PC-3 (cell line): Measurements from ENCODE around the gene ATG7. TPM values are rescaled to one million over a fixed set of nuclear protein-coding genes. Genes with fewer than 3 reads are reported as not detected.
A peak's percentile ranks its signal among the peaks of the same experiment; 100 is the strongest.

ENCODE experiments used
- ATAC-seq: fragments of 200-7000 bp; cut with Tn5 transposase; 2 replicates; pipeline ENCODE4 v1.9.1; 2020; ENCODE audit warnings: mild to moderate bottlenecking, moderate library complexity
- BruUV-seq: library from RNA; stranded (reverse); fragments of 400-500 nt; replicated peaks from 2 replicates; lab custom pipeline; 2021; lab: Mats Ljungman, UMichigan
- CTCF ChIA-PET: fragments of 300-600 bp; sonication (Branson Sonifier 250); formaldehyde crosslinking; loops from one replicate; lab custom pipeline; 2022; ENCODE audit warnings: antibody characterized with exemption; lab: Charles Lee
- POLR2A ChIA-PET: fragments of 300-600 bp; sonication (Branson Sonifier 250); formaldehyde crosslinking; loops from one replicate; lab custom pipeline; 2022; ENCODE audit warnings: antibody characterized with exemption; ENCODE audit not compliant: unreplicated experiment; lab: Charles Lee
- DNase-seq: peaks from one replicate; pipeline ENCODE4 v3.0.0-alpha.2; 2015
- H2AFZ ChIP-seq: fragments of 300-600 bp; sonication (generic); 2 replicates; pipeline ENCODE4 v1.6.0; 2016; ENCODE audit warnings: antibody characterized with exemption, low read length
- H3F3A ChIP-seq: fragments of 300-600 bp; sonication (generic); one replicate; pipeline ENCODE4 v1.6.0; 2017; ENCODE audit warnings: antibody characterized with exemption, low read length, control low read depth, mild to moderate bottlenecking; ENCODE audit not compliant: unreplicated experiment
- H3K27ac ChIP-seq: fragments of 300-600 bp; sonication (generic); 2 replicates; pipeline ENCODE4 v1.5.1; 2016; ENCODE audit warnings: mild to moderate bottlenecking, low read length
- H3K27me3 ChIP-seq: fragments of 300-600 bp; sonication (generic); 2 replicates; pipeline ENCODE4 v1.6.1; 2016; ENCODE audit warnings: low read length, mixed read lengths
- H3K36me3 ChIP-seq: fragments of 300-600 bp; sonication (generic); 2 replicates; pipeline ENCODE4 v1.6.1; 2016; ENCODE audit warnings: low read depth, mixed run types, low read length, mixed read lengths
- H3K4me1 ChIP-seq: fragments of 300-600 bp; sonication (generic); 2 replicates; pipeline ENCODE4 v1.5.1; 2016; ENCODE audit warnings: low read length; ENCODE audit not compliant: insufficient read depth
- H3K4me2 ChIP-seq: fragments of 300-600 bp; sonication (generic); 2 replicates; pipeline ENCODE4 v1.6.0; 2016; ENCODE audit warnings: low read length
- H3K4me3 ChIP-seq: fragments of 300-600 bp; sonication (generic); 2 replicates; pipeline ENCODE4 v1.5.1; 2016; ENCODE audit warnings: mild to moderate bottlenecking, low read length, mixed read lengths
- H3K79me2 ChIP-seq: fragments of 300-600 bp; sonication (generic); 2 replicates; pipeline ENCODE4 v1.6.1; 2017; ENCODE audit warnings: low read length, mixed read lengths
- H3K9ac ChIP-seq: fragments of 300-600 bp; sonication (generic); 2 replicates; pipeline ENCODE4 v1.6.0; 2016; ENCODE audit warnings: mild to moderate bottlenecking, low read length
- H3K9me2 ChIP-seq: fragments of 300-600 bp; sonication (generic); replicated peaks from 2 replicates; pipeline ENCODE4 v1.6.1; 2016; ENCODE audit warnings: mixed run types, low read length, mixed read lengths
- H3K9me3 ChIP-seq: fragments of 300-600 bp; sonication (generic); 2 replicates; pipeline ENCODE4 v1.6.1; 2016; ENCODE audit warnings: low read length, mixed read lengths
- H4K20me1 ChIP-seq: fragments of 300-600 bp; sonication (generic); 2 replicates; pipeline ENCODE4 v1.6.1; 2016; ENCODE audit warnings: low read length, mixed read lengths
- CTCF ChIP-seq: fragments of 300-600 bp; sonication (generic); conservative IDR thresholded peaks from 2 replicates; pipeline ENCODE4 v1.5.1; 2017; ENCODE audit warnings: antibody characterized with exemption, low read depth, mild to moderate bottlenecking, low read length
- EZH2 ChIP-seq: fragments of 300-600 bp; sonication (generic); IDR thresholded peaks from one replicate; pipeline ENCODE4 v1.6.1; 2017; ENCODE audit warnings: antibody characterized with exemption, mild to moderate bottlenecking, low read length; ENCODE audit not compliant: unreplicated experiment
- EZH2phosphoT487 ChIP-seq: fragments of 300-600 bp; sonication (generic); IDR thresholded peaks from 2 replicates; pipeline ENCODE4 v1.6.1; 2018; ENCODE audit warnings: mild to moderate bottlenecking, antibody characterized with exemption, low read length, borderline replicate concordance
- intact Hi-C: fragments of 100-400 bp; cut with micrococcal nuclease; formaldehyde crosslinking; loops from 2 replicates; pipeline ENCODE4 v1.9.0; 2023
- total RNA-seq: library from RNA; depleted of rRNA; stranded (reverse); fragments of >200 nt; gene quantifications from 2 replicates; pipeline ENCODE4 v1.2.3, GENCODE V29; 2014

Gene ATG7
- total RNA-seq, 1 experiment from 2014 or later, result 36.5 TPM

GRCh38 chr3:11238880-11239279 is 33.3 kb upstream of the ATG7 start:
- peak; percentile 96 for DNase-seq

GRCh38 chr3:11239796-11240195 is 32.4 kb upstream of the ATG7 start:
- Histone ChIP-seq H2AFZ (no peak overlapping the region), H3K9me3 (no peaks in the 10 kb centered on the region), H3K9ac (no peak overlapping the region), H3K4me3 (no peak overlapping the region), H3K36me3 (no peaks in the 10 kb centered on the region; the same call in 1 of the 2 replicates), H3F3A (peaks cover 6% of the 10 kb centered on the region), H3K4me1 (peaks cover 39% of the 10 kb centered on the region), H3K9me2 (no peaks in the 10 kb centered on the region), H3K27me3 (no peaks in the 10 kb centered on the region), H3K27ac (peak overlapping the region; percentile 94), H4K20me1 (no peaks in the 10 kb centered on the region), H3K79me2 (peaks cover 9% of the 10 kb centered on the region), H3K4me2 (no peak overlapping the region)
- TF ChIP-seq EZH2 (no peak), CTCF (no peak), EZH2phosphoT487 (no peak)
- CTCF ChIA-PET, result no interaction called here
- intact Hi-C loops, result no loop called here
- no peak for ATAC-seq
- BruUV-seq, result no TSS peak
- DNase-seq, result peak; percentile 54
- POLR2A ChIA-PET, result no interaction called here

More at GRCh38 chr3:11238880-11239279, 33.3 kb upstream of the ATG7 start:
- peak overlapping the region; percentile 75 for H3K4me2 ChIP-seq
- H3K9ac ChIP-seq, result peak overlapping the region; percentile 66
- intact Hi-C loops, result loop anchor here (1.0 kb wide), 2 partner anchors 12 to 34 kb away; no protein-coding TSS in a partner anchor
- H2AFZ ChIP-seq, result no peak overlapping the region
- H3K4me1 ChIP-seq, result peaks cover 37% of the 10 kb centered on the region
- H3K9me2 ChIP-seq, result no peaks in the 10 kb centered on the region
- CTCF ChIA-PET, result interaction anchor here (0.6 to 1.9 kb wide), 3 partner anchors 19 to 96 kb away, joined by 3 to 7 read pairs (median 4); partner anchors contain the start of gene ATG7
- no peaks in the 10 kb centered on the region for H4K20me1 ChIP-seq
- H3K27me3 ChIP-seq, result no peaks in the 10 kb centered on the region
- POLR2A ChIA-PET, result interaction anchor here (0.6 to 1.2 kb wide), 2 partner anchors 34 to 50 kb away, joined by 3 to 4 read pairs; no protein-coding TSS in a partner anchor
- TF ChIP-seq EZH2, result no peak
- ATAC-seq, result peak; percentile 74
- peaks cover 6% of the 10 kb centered on the region for H3F3A ChIP-seq
- no peaks in the 10 kb centered on the region for H3K9me3 ChIP-seq
- BruUV-seq, result no TSS peak
- H3K4me3 ChIP-seq, result peak overlapping the region; percentile 45
- H3K36me3 ChIP-seq, result no peaks in the 10 kb centered on the region; the same call in 1 of the 2 replicates
- peaks cover 9% of the 10 kb centered on the region for H3K79me2 ChIP-seq
- H3K27ac ChIP-seq, result peak overlapping the region; percentile 94

GRCh38 chr3:11240496-11240895 is 31.7 kb upstream of the ATG7 start:
- BruUV-seq, result no TSS peak
- peaks cover 6% of the 10 kb centered on the region for H3F3A ChIP-seq
- intact Hi-C loops, result no loop called here
- H3K36me3 ChIP-seq, result no peaks in the 10 kb centered on the region; the same call in 1 of the 2 replicates
- no peak overlapping the region for H3K27ac ChIP-seq
- no peaks in the 10 kb centered on the region for H3K27me3 ChIP-seq
- peaks cover 9% of the 10 kb centered on the region for H3K79me2 ChIP-seq
- no peaks in the 10 kb centered on the region for H3K9me2 ChIP-seq
- DNase-seq, result no peak
- H4K20me1 ChIP-seq, result no peaks in the 10 kb centered on the region
- TF ChIP-seq CTCF (no peak), EZH2phosphoT487 (no peak), EZH2 (no peak)
- CTCF ChIA-PET, result no interaction called here
- no peak overlapping the region for H3K9ac ChIP-seq
- POLR2A ChIA-PET, result no interaction called here
- H3K4me3 ChIP-seq, result no peak overlapping the region
- ATAC-seq, result no peak
- no peak overlapping the region for H3K4me2 ChIP-seq
- H3K9me3 ChIP-seq, result no peaks in the 10 kb centered on the region
- no peak overlapping the region for H2AFZ ChIP-seq
- H3K4me1 ChIP-seq, result peaks cover 40% of the 10 kb centered on the region
